GM23338 (cell line): ENCODE data around the gene FXYD7. TPM values are rescaled to one million over a fixed set of nuclear protein-coding genes. Genes with fewer than 3 reads are reported as not detected.

Source experiments
- ATAC-seq: fragments of 200-7000 bp; cut with Tn5 transposase; 3 replicates; pipeline ENCODE4 v1.9.1; 2020
- DNase-seq: peaks from one replicate; pipeline ENCODE4 v3.0.0-alpha.2; 2015; ENCODE audit warnings: low spot score
- H2AFZ ChIP-seq: fragments of 200-600 bp; sonication (generic); 2 replicates; pipeline ENCODE4 v1.8.0; 2016; ENCODE audit warnings: antibody characterized with exemption, mild to moderate bottlenecking, moderate library complexity
- H3F3A ChIP-seq: fragments of 200-600 bp; sonication (generic); replicated peaks from 2 replicates; pipeline ENCODE4 v1.8.0; 2017; ENCODE audit warnings: antibody characterized with exemption, mixed run types, low read depth
- H3K27ac ChIP-seq: fragments of 200-600 bp; sonication (generic); 2 replicates; pipeline ENCODE4 v1.6.1; 2016; ENCODE audit warnings: low read depth
- H3K27me3 ChIP-seq: fragments of 200-600 bp; sonication (generic); 2 replicates; pipeline ENCODE4 v1.8.0; 2016; ENCODE audit warnings: mild to moderate bottlenecking, mixed run types, moderate library complexity; ENCODE audit not compliant: insufficient read depth
- H3K36me3 ChIP-seq: fragments of 200-600 bp; sonication (generic); 2 replicates; pipeline ENCODE4 v1.8.0; 2016; ENCODE audit warnings: mild to moderate bottlenecking; ENCODE audit not compliant: insufficient read depth
- H3K4me1 ChIP-seq: fragments of 200-600 bp; sonication (generic); 2 replicates; pipeline ENCODE4 v1.8.0; 2016; ENCODE audit warnings: mild to moderate bottlenecking, moderate library complexity; ENCODE audit not compliant: insufficient read depth
- H3K4me2 ChIP-seq: fragments of 200-600 bp; sonication (generic); 2 replicates; pipeline ENCODE4 v1.7.1; 2017; ENCODE audit warnings: mixed run types
- H3K4me3 ChIP-seq: fragments of 200-600 bp; sonication (generic); 2 replicates; pipeline ENCODE4 v1.6.1; 2016; ENCODE audit warnings: mixed run types
- H3K79me2 ChIP-seq: fragments of 200-600 bp; sonication (generic); replicated peaks from 2 replicates; pipeline ENCODE4 v1.8.0; 2017; ENCODE audit warnings: mild to moderate bottlenecking; ENCODE audit not compliant: insufficient read depth
- H3K9me2 ChIP-seq: fragments of 200-600 bp; sonication (generic); 2 replicates; pipeline ENCODE4 v1.8.0; 2017; ENCODE audit not compliant: insufficient read depth
- H4K20me1 ChIP-seq: fragments of 200-600 bp; sonication (generic); replicated peaks from 2 replicates; pipeline ENCODE4 v1.8.0; 2017; ENCODE audit warnings: mild to moderate bottlenecking; ENCODE audit not compliant: insufficient read depth
- H3K27ac Mint-ChIP-seq: 2 replicates; pipeline ENCODE4 v1.8.0; 2020; ENCODE audit warnings: inconsistent platforms, mild to moderate bottlenecking, moderate library complexity, mixed read lengths
- H3K27me3 Mint-ChIP-seq: 3 replicates; pipeline ENCODE4 v1.8.0; 2022; ENCODE audit warnings: low read depth, mild to moderate bottlenecking, moderate library complexity, mixed read lengths, inconsistent platforms; ENCODE audit not compliant: insufficient read depth, poor library complexity
- H3K36me3 Mint-ChIP-seq: 3 replicates; pipeline ENCODE4 v1.8.0; 2021; ENCODE audit warnings: low read depth, mild to moderate bottlenecking, inconsistent platforms, moderate library complexity, mixed read lengths
- H3K4me1 Mint-ChIP-seq: 3 replicates; pipeline ENCODE4 v1.8.0; 2020; ENCODE audit warnings: mild to moderate bottlenecking, inconsistent platforms, mixed read lengths
- H3K4me3 Mint-ChIP-seq: 3 replicates; pipeline ENCODE4 v1.8.0; 2021; ENCODE audit warnings: moderate library complexity, mild to moderate bottlenecking, inconsistent platforms, mixed read lengths
- H3K9me3 Mint-ChIP-seq: 3 replicates; pipeline ENCODE4 v1.8.0; 2020; ENCODE audit warnings: moderate library complexity, mild to moderate bottlenecking, inconsistent platforms, mixed read lengths
- CREB1 ChIP-seq: fragments of 250-450 bp; sonication (Bioruptor Pico); IDR thresholded peaks from 2 replicates; pipeline ENCODE4 v1.5.0; 2020; ENCODE audit warnings: low read depth, mild to moderate bottlenecking, moderate library complexity
- ETS1 ChIP-seq: IDR thresholded peaks from 2 replicates; pipeline ENCODE4 v1.6.1; 2016; ENCODE audit warnings: antibody characterized with exemption
- EZH2 ChIP-seq: fragments of 200-600 bp; sonication (generic); IDR thresholded peaks from one replicate; pipeline ENCODE4 v1.8.0; 2017; ENCODE audit warnings: antibody characterized with exemption, mild to moderate bottlenecking, low read depth; ENCODE audit not compliant: unreplicated experiment
- EZH2phosphoT487 ChIP-seq: fragments of 200-600 bp; sonication (generic); IDR thresholded peaks from one replicate; pipeline ENCODE4 v1.8.1; 2018; ENCODE audit warnings: antibody characterized with exemption; ENCODE audit not compliant: unreplicated experiment
- JUNB ChIP-seq: IDR thresholded peaks from one replicate; pipeline ENCODE4 v1.6.1; 2016; ENCODE audit warnings: antibody characterized with exemption; ENCODE audit not compliant: unreplicated experiment
- NANOG ChIP-seq: IDR thresholded peaks from 2 replicates; pipeline ENCODE4 v1.6.1; 2016; ENCODE audit warnings: antibody characterized with exemption, borderline replicate concordance
- POLR2AphosphoS5 ChIP-seq: IDR thresholded peaks from 2 replicates; pipeline ENCODE4 v1.6.1; 2016; ENCODE audit warnings: antibody characterized with exemption, low read depth
- REST ChIP-seq: IDR thresholded peaks from one replicate; pipeline ENCODE4 v1.6.1; 2018; ENCODE audit warnings: antibody characterized with exemption; ENCODE audit not compliant: unreplicated experiment
- STAT1 ChIP-seq: IDR thresholded peaks from one replicate; pipeline ENCODE4 v1.6.1; 2016; ENCODE audit warnings: antibody characterized with exemption; ENCODE audit not compliant: unreplicated experiment
- ZNF114 ChIP-seq: fragments of 250-450 bp; sonication (Bioruptor Pico); IDR thresholded peaks from 2 replicates; pipeline ENCODE4 v1.5.0; 2020; ENCODE audit warnings: mild to moderate bottlenecking, moderate library complexity
- ZNF331 ChIP-seq: fragments of 250-450 bp; sonication (Bioruptor Pico); IDR thresholded peaks from 2 replicates; pipeline ENCODE4 v1.5.0; 2020; ENCODE audit warnings: low read depth, mild to moderate bottlenecking, moderate library complexity
- polyA plus RNA-seq: library from polyadenylated mRNA; unstranded; fragments of >200 nt; fragmentation: Nextera tagmentation; extraction: Ambion mirVana; gene quantifications from 2 replicates; pipeline ENCODE4 v1.2.1, GENCODE V29; 2016
- total RNA-seq: library from RNA; depleted of rRNA; stranded (reverse); fragments of >200 nt; shearing (Covaris generic); gene quantifications from 2 replicates; pipeline ENCODE4 v1.2.3, GENCODE V29; 2014
- TF ChIP-seq, protein P1 (sequence below), 2 experiments: fragments of 200-600 bp in 1 of 2; sonication (generic) in 1 of 2; conservative IDR thresholded peaks; 2 replicates each; pipeline versions ENCODE4 v1.5.1 to v1.6.1; 2016 to 2017; ENCODE audit warnings: antibody characterized with exemption in 2 of 2, low read depth in 2 of 2, mild to moderate bottlenecking in 2 of 2, moderate library complexity in 1 of 2
- TF ChIP-seq, protein P2 (sequence below): fragments of 250-450 bp; sonication (Bioruptor Pico); IDR thresholded peaks from 2 replicates; pipeline ENCODE4 v1.5.0; 2020; ENCODE audit warnings: mild to moderate bottlenecking, moderate library complexity

FXYD7 gene
- total and polyA plus RNA-seq, 2 experiments from 2014 or later: 9.6 to 44.0 TPM

GRCh38 chr19:35149463-35149862 is 6.4 kb downstream of the FXYD7 start:
- no peak for TF ChIP-seq POLR2AphosphoS5
- TF ChIP-seq, protein P1, sequence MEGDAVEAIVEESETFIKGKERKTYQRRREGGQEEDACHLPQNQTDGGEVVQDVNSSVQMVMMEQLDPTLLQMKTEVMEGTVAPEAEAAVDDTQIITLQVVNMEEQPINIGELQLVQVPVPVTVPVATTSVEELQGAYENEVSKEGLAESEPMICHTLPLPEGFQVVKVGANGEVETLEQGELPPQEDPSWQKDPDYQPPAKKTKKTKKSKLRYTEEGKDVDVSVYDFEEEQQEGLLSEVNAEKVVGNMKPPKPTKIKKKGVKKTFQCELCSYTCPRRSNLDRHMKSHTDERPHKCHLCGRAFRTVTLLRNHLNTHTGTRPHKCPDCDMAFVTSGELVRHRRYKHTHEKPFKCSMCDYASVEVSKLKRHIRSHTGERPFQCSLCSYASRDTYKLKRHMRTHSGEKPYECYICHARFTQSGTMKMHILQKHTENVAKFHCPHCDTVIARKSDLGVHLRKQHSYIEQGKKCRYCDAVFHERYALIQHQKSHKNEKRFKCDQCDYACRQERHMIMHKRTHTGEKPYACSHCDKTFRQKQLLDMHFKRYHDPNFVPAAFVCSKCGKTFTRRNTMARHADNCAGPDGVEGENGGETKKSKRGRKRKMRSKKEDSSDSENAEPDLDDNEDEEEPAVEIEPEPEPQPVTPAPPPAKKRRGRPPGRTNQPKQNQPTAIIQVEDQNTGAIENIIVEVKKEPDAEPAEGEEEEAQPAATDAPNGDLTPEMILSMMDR (conservative IDR thresholded peaks at IDR 0.05; ENCODE audit: low read depth in 2 of 2): no peak
- no peak for TF ChIP-seq STAT1
- TF ChIP-seq ZNF331 (CRISPR knock-in tag): no peak
- no peak for TF ChIP-seq CREB1 (CRISPR knock-in tag)
- TF ChIP-seq ZNF114: no peak
- TF ChIP-seq NANOG: no peak
- TF ChIP-seq REST: no peak
- TF ChIP-seq EZH2phosphoT487: no peak
- no peak for TF ChIP-seq ETS1
- no peak for TF ChIP-seq JUNB
- TF ChIP-seq EZH2: no peak
- TF ChIP-seq, protein P2, sequence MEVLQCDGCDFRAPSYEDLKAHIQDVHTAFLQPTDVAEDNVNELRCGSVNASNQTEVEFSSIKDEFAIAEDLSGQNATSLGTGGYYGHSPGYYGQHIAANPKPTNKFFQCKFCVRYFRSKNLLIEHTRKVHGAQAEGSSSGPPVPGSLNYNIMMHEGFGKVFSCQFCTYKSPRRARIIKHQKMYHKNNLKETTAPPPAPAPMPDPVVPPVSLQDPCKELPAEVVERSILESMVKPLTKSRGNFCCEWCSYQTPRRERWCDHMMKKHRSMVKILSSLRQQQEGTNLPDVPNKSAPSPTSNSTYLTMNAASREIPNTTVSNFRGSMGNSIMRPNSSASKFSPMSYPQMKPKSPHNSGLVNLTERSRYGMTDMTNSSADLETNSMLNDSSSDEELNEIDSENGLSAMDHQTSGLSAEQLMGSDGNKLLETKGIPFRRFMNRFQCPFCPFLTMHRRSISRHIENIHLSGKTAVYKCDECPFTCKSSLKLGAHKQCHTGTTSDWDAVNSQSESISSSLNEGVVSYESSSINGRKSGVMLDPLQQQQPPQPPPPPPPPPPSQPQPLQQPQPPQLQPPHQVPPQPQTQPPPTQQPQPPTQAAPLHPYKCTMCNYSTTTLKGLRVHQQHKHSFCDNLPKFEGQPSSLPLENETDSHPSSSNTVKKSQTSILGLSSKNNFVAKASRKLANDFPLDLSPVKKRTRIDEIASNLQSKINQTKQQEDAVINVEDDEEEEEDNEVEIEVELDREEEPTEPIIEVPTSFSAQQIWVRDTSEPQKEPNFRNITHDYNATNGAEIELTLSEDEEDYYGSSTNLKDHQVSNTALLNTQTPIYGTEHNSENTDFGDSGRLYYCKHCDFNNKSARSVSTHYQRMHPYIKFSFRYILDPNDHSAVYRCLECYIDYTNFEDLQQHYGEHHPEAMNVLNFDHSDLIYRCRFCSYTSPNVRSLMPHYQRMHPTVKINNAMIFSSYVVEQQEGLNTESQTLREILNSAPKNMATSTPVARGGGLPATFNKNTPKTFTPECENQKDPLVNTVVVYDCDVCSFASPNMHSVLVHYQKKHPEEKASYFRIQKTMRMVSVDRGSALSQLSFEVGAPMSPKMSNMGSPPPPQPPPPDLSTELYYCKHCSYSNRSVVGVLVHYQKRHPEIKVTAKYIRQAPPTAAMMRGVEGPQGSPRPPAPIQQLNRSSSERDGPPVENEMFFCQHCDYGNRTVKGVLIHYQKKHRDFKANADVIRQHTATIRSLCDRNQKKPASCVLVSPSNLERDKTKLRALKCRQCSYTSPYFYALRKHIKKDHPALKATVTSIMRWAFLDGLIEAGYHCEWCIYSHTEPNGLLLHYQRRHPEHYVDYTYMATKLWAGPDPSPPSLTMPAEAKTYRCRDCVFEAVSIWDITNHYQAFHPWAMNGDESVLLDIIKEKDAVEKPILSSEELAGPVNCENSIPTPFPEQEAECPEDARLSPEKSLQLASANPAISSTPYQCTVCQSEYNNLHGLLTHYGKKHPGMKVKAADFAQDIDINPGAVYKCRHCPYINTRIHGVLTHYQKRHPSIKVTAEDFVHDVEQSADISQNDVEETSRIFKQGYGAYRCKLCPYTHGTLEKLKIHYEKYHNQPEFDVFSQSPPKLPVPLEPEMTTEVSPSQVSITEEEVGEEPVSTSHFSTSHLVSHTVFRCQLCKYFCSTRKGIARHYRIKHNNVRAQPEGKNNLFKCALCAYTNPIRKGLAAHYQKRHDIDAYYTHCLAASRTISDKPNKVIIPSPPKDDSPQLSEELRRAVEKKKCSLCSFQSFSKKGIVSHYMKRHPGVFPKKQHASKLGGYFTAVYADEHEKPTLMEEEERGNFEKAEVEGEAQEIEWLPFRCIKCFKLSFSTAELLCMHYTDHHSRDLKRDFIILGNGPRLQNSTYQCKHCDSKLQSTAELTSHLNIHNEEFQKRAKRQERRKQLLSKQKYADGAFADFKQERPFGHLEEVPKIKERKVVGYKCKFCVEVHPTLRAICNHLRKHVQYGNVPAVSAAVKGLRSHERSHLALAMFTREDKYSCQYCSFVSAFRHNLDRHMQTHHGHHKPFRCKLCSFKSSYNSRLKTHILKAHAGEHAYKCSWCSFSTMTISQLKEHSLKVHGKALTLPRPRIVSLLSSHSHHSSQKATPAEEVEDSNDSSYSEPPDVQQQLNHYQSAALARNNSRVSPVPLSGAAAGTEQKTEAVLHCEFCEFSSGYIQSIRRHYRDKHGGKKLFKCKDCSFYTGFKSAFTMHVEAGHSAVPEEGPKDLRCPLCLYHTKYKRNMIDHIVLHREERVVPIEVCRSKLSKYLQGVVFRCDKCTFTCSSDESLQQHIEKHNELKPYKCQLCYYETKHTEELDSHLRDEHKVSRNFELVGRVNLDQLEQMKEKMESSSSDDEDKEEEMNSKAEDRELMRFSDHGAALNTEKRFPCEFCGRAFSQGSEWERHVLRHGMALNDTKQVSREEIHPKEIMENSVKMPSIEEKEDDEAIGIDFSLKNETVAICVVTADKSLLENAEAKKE: no peak

More at GRCh38 chr19:35149463-35149862, 6.4 kb downstream of the FXYD7 start:
- peaks cover 44% of the 10 kb centered on the region for H3K4me1 Mint-ChIP-seq
- no peaks in the 10 kb centered on the region for H3K9me2 ChIP-seq
- no peak overlapping the region for H3K4me3 ChIP-seq
- no peaks in the 10 kb centered on the region for H3K36me3 ChIP-seq
- H3K36me3 Mint-ChIP-seq: peaks cover 7% of the 10 kb centered on the region; the same call in 2 of the 3 replicates
- no peak for ATAC-seq
- H3K4me1 ChIP-seq: peaks cover 23% of the 10 kb centered on the region
- peaks cover 14% of the 10 kb centered on the region; the same call in 1 of the 2 replicates for H3F3A ChIP-seq
- no peaks in the 10 kb centered on the region for H4K20me1 ChIP-seq
- no peak overlapping the region for H2AFZ ChIP-seq
- H3K27ac ChIP-seq: no peak overlapping the region
- peaks cover 18% of the 10 kb centered on the region for H3K27me3 Mint-ChIP-seq
- H3K4me2 ChIP-seq: no peak overlapping the region
- no peaks in the 10 kb centered on the region; the same call in 2 of the 3 replicates for H3K9me3 Mint-ChIP-seq
- H3K27me3 ChIP-seq: no peaks in the 10 kb centered on the region
- H3K27ac Mint-ChIP-seq: no peak overlapping the region
- no peak for DNase-seq
- 0 out of 2 replicates have a peak, but pooled peaks cover 3% of the 10 kb centered on the region for H3K79me2 ChIP-seq
- H3K4me3 Mint-ChIP-seq: no peak overlapping the region
